Measurements from ENCODE around the gene PTPN13.

PTPN13 gene

DNA sequence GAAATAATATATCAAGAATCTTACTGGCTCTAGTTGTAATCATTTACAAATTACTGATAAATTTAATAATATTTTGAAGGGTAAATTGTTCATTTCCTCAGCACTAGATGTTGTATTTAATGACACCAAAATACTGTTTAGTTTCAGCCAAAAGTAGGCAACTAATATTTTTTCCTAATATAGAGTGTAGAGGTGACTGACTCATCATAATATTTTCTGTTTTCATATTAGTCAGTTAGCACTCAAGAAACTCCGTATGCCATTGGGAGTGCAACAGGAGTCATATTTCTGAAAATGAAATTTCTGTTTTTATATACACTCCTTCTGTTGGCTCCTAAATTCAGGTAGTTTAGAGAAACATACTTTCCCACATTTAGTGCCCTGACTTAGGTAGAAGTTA, 36.6 kb upstream of the PTPN13 start:
- DNase-seq (ENCODE audit: low read depth), result no peak
- H3K4me3 ChIP-seq (ENCODE audit: low read depth, low read length), result no peak overlapping the region

DNA sequence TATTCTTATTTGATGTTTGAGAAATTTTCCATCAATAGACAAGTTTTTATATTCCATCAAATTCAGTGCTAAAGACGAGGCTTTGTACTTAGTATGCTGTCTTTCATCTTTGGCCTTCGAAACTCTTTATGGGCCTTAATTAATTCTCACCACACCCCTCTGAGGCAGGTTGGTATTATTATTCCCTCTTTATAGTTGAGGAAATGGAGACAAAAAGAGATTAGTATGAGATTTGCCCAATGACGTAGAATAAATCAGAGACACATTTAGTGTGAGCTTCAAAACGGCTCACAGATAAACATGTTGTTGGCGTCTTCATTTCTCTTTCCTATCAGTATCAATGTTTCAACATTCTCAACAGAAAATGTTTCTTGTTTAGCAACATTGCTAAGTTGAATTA, 35.9 kb upstream of the PTPN13 start:
- H3K4me3 ChIP-seq (ENCODE audit: low read depth, low read length), result no peak overlapping the region
- DNase-seq (ENCODE audit: low read depth), result no peak
- TF ChIP-seq, protein P1, sequence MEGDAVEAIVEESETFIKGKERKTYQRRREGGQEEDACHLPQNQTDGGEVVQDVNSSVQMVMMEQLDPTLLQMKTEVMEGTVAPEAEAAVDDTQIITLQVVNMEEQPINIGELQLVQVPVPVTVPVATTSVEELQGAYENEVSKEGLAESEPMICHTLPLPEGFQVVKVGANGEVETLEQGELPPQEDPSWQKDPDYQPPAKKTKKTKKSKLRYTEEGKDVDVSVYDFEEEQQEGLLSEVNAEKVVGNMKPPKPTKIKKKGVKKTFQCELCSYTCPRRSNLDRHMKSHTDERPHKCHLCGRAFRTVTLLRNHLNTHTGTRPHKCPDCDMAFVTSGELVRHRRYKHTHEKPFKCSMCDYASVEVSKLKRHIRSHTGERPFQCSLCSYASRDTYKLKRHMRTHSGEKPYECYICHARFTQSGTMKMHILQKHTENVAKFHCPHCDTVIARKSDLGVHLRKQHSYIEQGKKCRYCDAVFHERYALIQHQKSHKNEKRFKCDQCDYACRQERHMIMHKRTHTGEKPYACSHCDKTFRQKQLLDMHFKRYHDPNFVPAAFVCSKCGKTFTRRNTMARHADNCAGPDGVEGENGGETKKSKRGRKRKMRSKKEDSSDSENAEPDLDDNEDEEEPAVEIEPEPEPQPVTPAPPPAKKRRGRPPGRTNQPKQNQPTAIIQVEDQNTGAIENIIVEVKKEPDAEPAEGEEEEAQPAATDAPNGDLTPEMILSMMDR (IDR thresholded peaks at IDR 0.05; ENCODE audit: low read depth, low read length, missing control alignments), result no peak

More for the DNA sequence above, 36.6 kb upstream of the PTPN13 start:
- TF ChIP-seq, protein P1 (IDR thresholded peaks at IDR 0.05; ENCODE audit: low read depth, low read length, missing control alignments), result no peak

DNA sequence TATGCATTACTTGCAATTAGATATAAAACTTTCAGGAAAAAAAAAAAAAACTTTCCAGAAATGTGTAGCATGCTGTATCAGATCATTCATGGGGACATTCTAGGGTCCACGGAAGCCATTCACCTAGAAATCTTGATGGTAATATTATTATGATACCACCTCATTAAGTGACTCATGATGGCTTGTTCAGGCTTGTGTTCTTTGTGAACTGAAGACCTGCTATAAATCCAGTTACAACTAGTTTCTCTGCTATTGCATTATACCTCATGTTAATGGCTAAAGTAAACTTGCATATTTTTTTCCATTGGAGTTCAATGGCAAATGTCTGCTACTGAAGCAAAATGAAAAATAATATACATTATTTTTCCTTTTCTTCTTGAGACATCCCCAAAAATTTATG, 35.3 kb upstream of the PTPN13 start:
- no peak overlapping the region for H3K4me3 ChIP-seq (ENCODE audit: low read depth, low read length)
- DNase-seq (ENCODE audit: low read depth), result no peak
- TF ChIP-seq, protein P1 (IDR thresholded peaks at IDR 0.05; ENCODE audit: low read depth, low read length, missing control alignments), result no peak

GRCh38 chr4:86560447-86560846, 33.7 kb upstream of the PTPN13 start:
- DNase-seq (ENCODE audit: low read depth), result no peak
- TF ChIP-seq, protein P1 (IDR thresholded peaks at IDR 0.05; ENCODE audit: low read depth, low read length, missing control alignments), result no peak
- no peak overlapping the region for H3K4me3 ChIP-seq (ENCODE audit: low read depth, low read length)

- DNase-seq (ENCODE audit: low read depth), result no peak
- H3K4me3 ChIP-seq (ENCODE audit: low read depth, low read length), result no peak overlapping the region
- TF ChIP-seq, protein P1 (IDR thresholded peaks at IDR 0.05; ENCODE audit: low read depth, low read length, missing control alignments), result no peak
These were observed 32.9 kb upstream of the PTPN13 start for GRCh38 chr4:86561256-86561655.

DNA sequence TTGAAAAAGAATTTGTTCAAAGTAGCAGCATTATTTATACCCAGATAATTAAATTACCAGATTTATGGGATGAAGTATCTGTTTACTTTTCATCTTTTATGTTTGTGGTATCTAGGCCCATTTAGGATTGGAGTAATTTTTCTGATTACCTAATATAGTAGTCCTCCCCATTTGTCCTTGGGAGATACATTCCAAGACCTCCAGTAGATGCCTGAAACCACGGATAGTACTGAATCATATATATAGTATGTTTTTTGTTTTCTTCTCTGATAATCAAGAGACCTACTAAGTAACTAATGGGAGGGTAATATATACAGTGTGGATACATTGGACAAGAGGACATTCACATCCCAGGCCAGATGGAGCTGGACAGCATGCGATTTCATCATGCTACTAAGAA, 30.7 kb upstream of the PTPN13 start:
- no peak overlapping the region for H3K4me3 ChIP-seq (ENCODE audit: low read depth, low read length)
- no peak for DNase-seq (ENCODE audit: low read depth)
- TF ChIP-seq, protein P1 (IDR thresholded peaks at IDR 0.05; ENCODE audit: low read depth, low read length, missing control alignments), result no peak

- H3K4me3 ChIP-seq (ENCODE audit: low read depth, low read length), result no peak overlapping the region
- DNase-seq (ENCODE audit: low read depth), result no peak
- TF ChIP-seq, protein P1 (IDR thresholded peaks at IDR 0.05; ENCODE audit: low read depth, low read length, missing control alignments), result no peak
These were observed 29.3 kb upstream of the PTPN13 start for GRCh38 chr4:86564795-86565194.
